Right ventricle myocardium superior (tissue), 1 donor: Measurements from ENCODE around the gene NRIP3. TPM values are rescaled to one million over a fixed set of nuclear protein-coding genes. Genes with fewer than 3 reads are reported as not detected.
"Not testable (repeated sequence)": the region's sequence is repeated elsewhere in the genome, so short reads cannot be mapped to it uniquely, and the experiment has no call there.

Experiments used
- ATAC-seq: fragments of 200-7000 bp; cut with Tn5 transposase; one replicate; pipeline ENCODE4 v1.9.1; 2020; ENCODE audit warnings: mild to moderate bottlenecking; ENCODE audit not compliant: poor library complexity
- DNase-seq: peaks from one replicate; pipeline ENCODE4 v3.0.0-alpha.2; 2020
- intact Hi-C: fragments of 100-400 bp; cut with DNase I; formaldehyde crosslinking; loops from one replicate; pipeline ENCODE4 v1.11.2; 2022
- total RNA-seq: library from RNA; stranded (reverse); fragmentation: NEBNext Ultra II Directional; extraction: Animal tissue kit (Norgen Biotek cat#: 25700); gene quantifications from one replicate; pipeline ENCODE4 v1.2.1, GENCODE V29; 2021
- donor health status: DM: no; HTN: yes; CAD: no; lungs with severe emphysema.

NRIP3 gene
- total RNA-seq, 1 donor from 2014 or later = 1.0 TPM

- DNase-seq (no peak), ATAC-seq (no peak)
- intact Hi-C loops = no loop called here
These were observed 61.2 kb downstream of the NRIP3 start, which contains the start of gene ASCL3 for GRCh38 chr11:8942518-8943066. TSS of gene ASCL3 (minus strand) at chr11:8943016. CDS start at chr11:8938161, 4,855 bp downstream.

DNA sequence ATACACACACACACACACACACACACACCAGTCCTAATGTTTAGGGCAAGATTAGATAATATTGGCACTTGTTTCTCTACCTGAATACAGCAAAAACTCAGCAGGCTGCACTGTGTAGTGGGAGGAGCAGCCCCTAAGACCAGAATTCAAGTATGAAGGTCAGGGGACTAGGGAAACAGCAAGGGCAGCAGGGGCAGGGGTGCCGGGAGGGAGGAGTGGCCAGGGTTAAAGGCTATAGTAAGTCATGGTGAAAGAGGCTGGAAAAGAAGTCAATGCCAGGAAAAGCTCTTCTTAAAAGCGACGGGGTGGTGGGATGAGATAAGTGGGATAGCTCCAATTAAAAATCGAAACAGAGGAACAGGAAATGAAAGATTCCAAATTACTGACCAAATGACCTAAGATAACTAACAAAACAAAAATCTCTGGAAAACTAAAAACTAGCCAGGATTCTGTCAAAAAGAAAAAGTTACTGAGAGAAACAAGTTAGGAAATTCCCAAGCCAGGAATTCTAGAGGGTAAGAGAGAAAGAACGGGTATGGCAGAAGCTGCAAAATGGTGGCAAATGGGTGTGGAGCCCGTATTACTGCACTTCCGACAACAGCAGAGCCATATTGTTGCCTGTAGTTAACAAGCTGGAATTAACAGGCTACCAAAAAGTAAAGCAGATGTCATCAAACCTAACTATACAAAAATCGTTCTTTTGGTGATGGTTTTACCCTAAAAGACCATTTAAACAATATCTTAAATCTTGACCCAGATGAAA, 62.3 kb downstream of the NRIP3 start:
- no peak for DNase-seq
- intact Hi-C loops = no loop called here
- ATAC-seq = no peak

- no peak for ATAC-seq
- intact Hi-C loops = no loop called here
- no peak for DNase-seq
These were observed 66.1 kb downstream of the NRIP3 start for GRCh38 chr11:8937659-8938058.

- ATAC-seq = no peak
- no peak for DNase-seq
- intact Hi-C loops = no loop called here
These were observed 66.6 kb downstream of the NRIP3 start for GRCh38 chr11:8937159-8937558.

DNA sequence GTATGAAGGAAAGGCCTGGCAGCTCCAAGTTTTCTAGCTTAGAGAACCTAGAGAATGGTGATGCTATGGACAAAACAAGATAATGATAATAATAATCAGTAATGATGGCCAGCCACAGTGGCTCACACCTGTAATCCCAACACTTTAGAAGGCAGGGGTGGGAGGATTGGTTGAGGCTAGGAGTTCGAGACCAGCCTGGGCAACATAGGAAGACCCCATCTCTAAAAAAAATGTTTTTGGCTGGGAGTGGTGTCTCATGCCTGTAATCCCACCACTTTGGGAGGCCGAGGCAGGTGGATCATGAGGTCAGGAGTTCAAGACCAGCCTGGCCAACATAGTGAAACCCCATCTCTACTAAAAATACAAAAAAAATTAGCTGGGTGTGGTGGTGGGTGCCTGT, 68.0 kb downstream of the NRIP3 start:
- DNase-seq, ATAC-seq, intact Hi-C loops: not testable (repeated sequence)

DNA sequence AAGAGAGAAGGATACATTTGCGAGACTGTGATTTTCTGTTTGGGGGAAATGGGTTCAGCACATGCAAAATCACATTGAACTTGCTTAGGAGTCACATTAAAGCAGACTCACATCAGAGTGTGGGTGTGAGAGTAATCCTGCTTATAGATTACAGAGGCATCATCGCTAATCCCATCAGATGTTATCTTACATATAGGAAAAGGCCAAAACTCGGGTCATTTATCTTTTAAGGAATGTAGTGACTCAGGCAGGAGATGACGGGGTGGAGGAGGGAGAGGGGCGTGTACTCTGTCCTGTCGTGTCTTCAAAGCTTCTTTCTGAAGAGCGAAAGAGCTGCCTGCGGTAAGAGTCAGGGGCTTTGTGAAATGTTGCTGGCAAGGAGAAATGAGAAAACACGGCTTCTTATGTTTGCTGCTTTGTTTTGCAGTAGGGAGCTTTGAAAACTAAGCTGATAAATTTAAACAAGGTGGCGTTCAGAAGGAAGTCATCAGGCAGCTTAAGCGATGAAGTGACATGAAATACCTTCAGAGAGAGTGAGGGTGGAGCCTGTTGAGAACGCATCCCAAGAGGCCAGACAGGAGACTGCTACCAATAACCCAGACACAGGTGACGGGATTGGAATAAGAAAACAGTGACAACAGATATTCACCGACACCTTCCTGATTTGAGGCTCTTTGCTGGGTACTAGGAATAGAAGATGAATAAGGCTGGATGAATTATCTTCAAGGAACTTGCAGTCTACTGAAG, 68.9 kb downstream of the NRIP3 start:
- intact Hi-C loops = no loop called here
- no peak for ATAC-seq

GRCh38 chr11:8933931-8934330, 69.9 kb downstream of the NRIP3 start:
- DNase-seq (no peak), ATAC-seq (no peak)
- intact Hi-C loops = no loop called here

More for the DNA sequence above, 68.9 kb downstream of the NRIP3 start:
- DNase-seq = no peak

DNA sequence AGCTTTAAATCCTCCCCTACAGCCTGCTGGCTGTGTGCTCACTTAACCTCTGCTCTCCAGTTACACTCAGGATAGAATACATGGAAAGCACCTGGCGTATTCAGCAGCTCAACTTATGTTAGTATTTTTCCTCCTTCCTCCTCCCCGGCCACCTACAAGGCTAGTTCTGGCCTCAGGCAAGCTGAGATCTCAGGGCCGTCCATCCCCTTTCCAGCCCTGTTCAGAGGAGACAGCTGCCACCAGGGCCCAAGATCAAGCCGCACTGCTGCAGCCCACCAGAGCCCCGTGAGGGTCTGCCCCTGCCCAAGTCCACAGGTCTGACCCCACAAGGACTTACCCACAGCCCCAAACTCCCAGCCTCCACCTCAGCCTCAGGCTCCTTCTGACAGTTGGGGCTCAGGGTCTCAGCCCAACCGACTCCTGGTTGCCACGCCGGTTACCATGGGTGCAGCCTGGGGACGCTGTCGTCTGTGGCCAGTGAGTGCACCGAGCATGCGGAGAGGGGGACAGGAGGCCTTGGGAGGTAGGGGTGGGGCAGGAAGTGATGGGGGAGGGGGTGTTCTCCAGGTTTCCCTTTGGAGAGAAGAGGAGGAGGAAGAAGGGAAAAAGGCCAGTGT, 71.1 kb downstream of the NRIP3 start, which contains the start of gene C11orf16:
Gene C11orf16, minus strand, starts transcription at position 384 of the 617 bp plus-strand sequence. CDS start 639 bp downstream, outside the sequence.
- intact Hi-C loops = no loop called here
- DNase-seq = no peak
- no peak for ATAC-seq

Other genes starting within 250 kb of the NRIP3 start
- gene AKIP1, start 92.8 kb downstream of the NRIP3 start, total RNA-seq = 26.8 TPM
- not detected for gene C11orf16, start 71.1 kb downstream of the NRIP3 start, total RNA-seq
- gene ASCL3, start 61.0 kb downstream of the NRIP3 start, total RNA-seq = not detected
- gene TMEM9B, start 39.6 kb downstream of the NRIP3 start, total RNA-seq = 39.7 TPM
- 1.9 TPM for gene SCUBE2, start 87.6 kb upstream of the NRIP3 start, total RNA-seq